SK-N-MC (cell line): ENCODE data around the gene MAGEA10.

Experiments used
- EZH2 ChIP-seq: fragments of 200-600 bp; sonication (generic); IDR thresholded peaks from one replicate; pipeline ENCODE4 v1.6.1; 2017; ENCODE audit warnings: antibody characterized with exemption
- FOXP2 ChIP-seq: optimal IDR thresholded peaks from 2 replicates; pipeline ENCODE3; 2011; ENCODE audit warnings: mild to moderate bottlenecking, moderate library complexity; ENCODE audit not compliant: insufficient read depth; ENCODE audit errors: extremely low read length, control extremely low read depth

DNA sequence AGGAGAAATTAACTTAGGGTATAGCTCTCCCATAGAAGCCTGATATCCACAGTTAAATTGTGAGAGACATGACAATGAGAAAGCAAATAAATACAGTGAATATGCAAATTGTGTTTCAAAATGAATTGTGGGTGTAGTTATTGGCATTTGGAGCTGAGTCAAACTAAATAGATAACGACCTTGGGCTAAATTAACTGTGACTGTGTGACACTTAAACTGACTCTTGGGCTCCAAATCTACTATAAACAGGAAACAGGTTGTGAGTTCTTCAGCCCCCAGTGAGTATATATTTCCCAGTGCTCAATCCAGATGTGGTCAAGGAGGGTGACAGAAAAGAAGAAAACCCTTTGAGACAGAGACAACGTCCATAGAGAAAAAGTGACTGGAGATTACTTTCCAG lies 11.3 kb upstream of the MAGEA10 start:
- no peak for TF ChIP-seq FOXP2
- no peak for TF ChIP-seq EZH2
